ENCODE data around the gene JMJD1C.

GRCh38 chr10:63462442-63462841, 3.3 kb downstream of the JMJD1C start:
- TF ChIP-seq GATA2 (IDR thresholded peaks at IDR 0.05; ENCODE audit: low read depth, low read length): no peak
- no peak for TF ChIP-seq GATA3 (IDR thresholded peaks at IDR 0.05; ENCODE audit: low read depth, low read length)

Data from SH-SY5Y (cell line).